Aorta (tissue), 5 donors: ENCODE results near the gene GAK. TPM values are rescaled to one million over a fixed set of nuclear protein-coding genes. Genes with fewer than 3 reads are reported as not detected.
"Not testable (repeated sequence)": the region's sequence is repeated elsewhere in the genome, so short reads cannot be mapped to it uniquely, and the experiment has no call there.

Source experiments
- ATAC-seq: fragments of 200-7000 bp; cut with Tn5 transposase; one replicate; pipeline ENCODE4 v1.9.1; 2022; ENCODE audit warnings: moderate library complexity; ENCODE audit not compliant: low FRiP score
- DNase-seq, 2 donors: peaks; one replicate each; pipeline ENCODE4 v3.0.0-alpha.2; 2020
- H3K27ac ChIP-seq, 2 donors: one replicate each; pipeline ENCODE4 v1.5.1; 2013; ENCODE audit warnings: low read length in 2 of 2, mild to moderate bottlenecking in 2 of 2, moderate library complexity in 2 of 2, control low read depth in 1 of 2, inconsistent platforms in 1 of 2, low read depth in 1 of 2
- H3K27me3 ChIP-seq, 2 donors: one replicate each; pipeline ENCODE4 v1.6.1; 2013; ENCODE audit warnings: control low read depth in 1 of 2, low read length in 1 of 2, mild to moderate bottlenecking in 1 of 2, moderate library complexity in 1 of 2; ENCODE audit not compliant: insufficient read depth in 2 of 2, control insufficient read depth in 1 of 2
- H3K36me3 ChIP-seq, 2 donors: one replicate each; pipeline ENCODE4 v1.6.1; 2013; ENCODE audit warnings: control low read depth in 1 of 2, low read length in 1 of 2, mild to moderate bottlenecking in 1 of 2; ENCODE audit not compliant: insufficient read depth in 2 of 2, control insufficient read depth in 1 of 2
- H3K4me1 ChIP-seq, 2 donors: one replicate each; pipeline ENCODE4 v1.6.1; 2013; ENCODE audit warnings: low read length in 2 of 2, control low read depth in 1 of 2, mild to moderate bottlenecking in 1 of 2, moderate library complexity in 1 of 2; ENCODE audit not compliant: insufficient read depth in 2 of 2, control insufficient read depth in 1 of 2
- H3K4me3 ChIP-seq, 2 donors: one replicate each; pipeline ENCODE4 v1.5.1; 2013; ENCODE audit warnings: low read length in 2 of 2, control low read depth in 1 of 2, mild to moderate bottlenecking in 1 of 2
- H3K9me3 ChIP-seq: one replicate; pipeline ENCODE4 v1.6.1; 2013; ENCODE audit warnings: mild to moderate bottlenecking, low read length; ENCODE audit not compliant: control insufficient read depth
- WGBS, 2 donors: extraction: QIAGEN DNeasy Blood & Tissue Kit; methylation state at CpG; one replicate each; pipeline ENCODE4 v1.1.7; 2013; 5-methylcytosine and 5-hydroxymethylcytosine counted together
- intact Hi-C, 2 donors: fragments of 100-400 bp; cut with DNase I; formaldehyde crosslinking; loops; one replicate each; pipeline versions ENCODE4 v1.14.2 to v1.15.0; 2022
- polyA plus RNA-seq, 2 donors: library from polyadenylated mRNA; stranded (reverse); fragments of 200-250 nt; gene quantifications; one replicate each; pipeline ENCODE4 v1.2.3, GENCODE V29; 2013
- total RNA-seq, 2 donors: library from RNA; stranded (reverse); fragmentation: NEBNext Ultra II Directional; extraction: Animal tissue kit (Norgen Biotek cat#: 25700); gene quantifications; one replicate each; pipeline ENCODE4 v1.2.1, GENCODE V29; 2021
- donor health status: healthy with polysubstance abuse.
- donor health status: Bipolar disorder and iron deficiency.
- donor health status: DM: no; HTN: no; CAD: no.
- donor health status: DM: no; HTN: no; CAD: no.
- donor health status: DM: yes; HTN: yes; CAD: no.

Gene GAK
- total and polyA plus RNA-seq, 4 donors: 52.0 to 300 (median 94.4) TPM

GRCh38 chr4:815464-816146 lies 116.5 kb downstream of the GAK start:
- H3K27ac ChIP-seq: no peak overlapping the region
- H3K9me3 ChIP-seq: peaks cover 3% of the 10 kb centered on the region
- H3K4me3 ChIP-seq: no peak overlapping the region
- 16 to 29% methylated on average over 11 of the region's 11 CpGs for WGBS, 2 donors
- no peaks in the 10 kb centered on the region for H3K36me3 ChIP-seq
- DNase-seq: peak in 1 of 2 donors; percentile 35
- ATAC-seq: no peak
- intact Hi-C loops: no loop called here
- H3K4me1 ChIP-seq: no peaks in the 10 kb centered on the region
- no peaks in the 10 kb centered on the region for H3K27me3 ChIP-seq

GRCh38 chr4:814312-814850 lies 117.7 kb downstream of the GAK start:
- DNase-seq: peak in 1 of 2 donors; percentile 54
- intact Hi-C loops: no loop called here
- Histone ChIP-seq H3K27me3 (no peaks in the 10 kb centered on the region), H3K4me1 (no peaks in the 10 kb centered on the region), H3K36me3 (no peaks in the 10 kb centered on the region), H3K27ac (no peak overlapping the region), H3K9me3 (peaks cover 1% of the 10 kb centered on the region), H3K4me3 (no peak overlapping the region)
- WGBS, 2 donors: 79 to 87% methylated on average over 14 of the region's 14 CpGs
- no peak for ATAC-seq

DNA sequence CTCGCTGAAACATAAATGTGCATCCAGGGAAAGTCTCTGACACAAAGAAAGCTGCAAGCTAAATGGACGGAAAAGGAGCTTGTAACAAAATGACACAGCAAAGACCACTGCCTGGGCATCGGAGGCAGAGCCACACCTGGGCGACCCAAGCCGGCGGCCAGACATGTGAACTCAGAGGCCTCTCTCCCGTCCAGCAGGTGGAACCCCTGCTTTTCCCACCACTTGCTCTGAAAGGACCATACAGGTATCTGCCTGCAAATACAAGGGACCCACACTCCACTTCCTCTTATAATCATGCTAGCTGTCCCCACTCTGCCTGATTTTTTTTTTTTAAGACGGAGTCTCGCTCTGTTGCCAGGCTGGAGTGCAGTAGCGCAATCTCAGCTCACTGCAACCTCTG lies 118.2 kb downstream of the GAK start:
- 56 to 59% methylated on average over 10 of the region's 10 CpGs for WGBS, 2 donors
- ATAC-seq (no peak), DNase-seq (peak in 1 of 2 donors; percentile 1)

DNA sequence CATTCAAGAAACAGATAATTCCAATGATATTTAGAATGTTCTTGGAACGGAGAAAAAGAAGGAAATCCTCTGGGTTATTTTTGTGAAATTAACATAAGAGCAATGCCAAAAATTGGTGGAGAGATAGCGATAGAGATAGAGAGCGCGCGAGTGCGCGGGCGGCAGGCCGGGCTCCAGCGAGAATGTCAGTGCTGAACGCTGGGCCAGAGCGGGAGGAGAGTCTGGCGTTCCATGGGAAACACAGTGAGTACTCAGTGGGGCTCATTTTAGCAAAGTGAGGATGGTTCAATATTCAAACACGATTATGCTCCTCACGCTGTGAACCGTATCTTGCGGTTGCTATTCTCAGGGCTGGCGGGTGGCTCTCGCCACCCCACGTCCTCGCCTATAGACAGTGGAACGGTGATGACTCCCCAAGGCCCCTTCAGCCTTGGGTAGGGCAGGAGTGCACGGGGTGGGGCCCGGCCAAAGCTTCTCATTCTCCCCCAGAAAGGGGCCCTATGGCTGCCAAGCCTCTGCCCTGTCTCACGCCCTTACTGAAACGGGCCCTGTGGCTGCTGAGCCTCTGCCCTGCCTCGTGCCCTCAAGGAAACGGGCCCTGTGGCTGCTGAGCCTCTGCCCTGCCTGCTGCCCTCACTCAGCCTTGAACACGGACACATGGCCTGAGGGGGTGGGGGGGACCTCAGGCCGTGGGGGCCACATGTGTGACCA lies 123.1 kb downstream of the GAK start:
- Histone ChIP-seq H3K9me3 (peaks cover 4% of the 10 kb centered on the region), H3K4me1 (no peaks in the 10 kb centered on the region), H3K4me3 (no peak overlapping the region), H3K36me3 (no peaks in the 10 kb centered on the region), H3K27ac (no peak overlapping the region), H3K27me3 (no peaks in the 10 kb centered on the region)
- ATAC-seq (peak; percentile 33), DNase-seq (peak in 1 of 2 donors; percentile 57)
- WGBS, 2 donors: 79 to 80% methylated on average over 30 of the region's 30 CpGs
- intact Hi-C loops: no loop called here

More for the DNA sequence above, 118.2 kb downstream of the GAK start:
- Histone ChIP-seq H3K36me3 (no peaks in the 10 kb centered on the region), H3K9me3 (peaks cover 1% of the 10 kb centered on the region), H3K4me3 (no peak overlapping the region), H3K4me1 (no peaks in the 10 kb centered on the region), H3K27ac (no peak overlapping the region), H3K27me3 (no peaks in the 10 kb centered on the region)
- intact Hi-C loops: no loop called here

DNA sequence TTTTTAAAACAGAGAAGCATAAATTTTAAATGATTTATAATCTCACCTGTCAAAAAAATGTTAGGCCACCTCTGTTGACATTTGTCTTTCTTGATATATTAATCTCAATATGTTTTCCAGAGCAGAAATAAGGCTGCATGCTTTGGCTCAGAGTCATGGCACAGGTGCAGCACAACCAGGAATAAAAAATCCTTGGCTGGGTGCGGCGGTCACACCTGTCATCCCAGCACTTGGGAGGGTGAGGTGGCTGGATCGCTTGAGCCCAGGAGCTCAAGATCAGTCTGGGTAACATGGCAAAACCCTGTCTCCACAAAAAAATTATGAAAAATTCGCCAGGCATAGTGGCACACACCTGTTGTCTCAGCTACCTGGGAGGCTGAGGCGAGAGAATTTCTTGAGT lies 124.3 kb downstream of the GAK start:
- no peak overlapping the region for H3K27ac ChIP-seq
- intact Hi-C loops: no loop called here
- H3K9me3 ChIP-seq: peaks cover 4% of the 10 kb centered on the region
- no peak overlapping the region for H3K4me3 ChIP-seq
- no peaks in the 10 kb centered on the region for H3K27me3 ChIP-seq
- DNase-seq (peak in 1 of 2 donors; percentile 39), ATAC-seq (no peak)
- no peaks in the 10 kb centered on the region for H3K4me1 ChIP-seq
- 81 to 83% methylated on average over 5 of the region's 5 CpGs for WGBS, 2 donors
- no peaks in the 10 kb centered on the region for H3K36me3 ChIP-seq

GRCh38 chr4:806979-807378 lies 125.1 kb downstream of the GAK start:
- H3K36me3 ChIP-seq, H3K27me3 ChIP-seq, H3K27ac ChIP-seq, DNase-seq, H3K9me3 ChIP-seq, ATAC-seq, H3K4me3 ChIP-seq, H3K4me1 ChIP-seq, intact Hi-C loops: not testable (repeated sequence)
- 73 to 80% methylated on average over 4 of the region's 4 CpGs for WGBS, 2 donors

DNA sequence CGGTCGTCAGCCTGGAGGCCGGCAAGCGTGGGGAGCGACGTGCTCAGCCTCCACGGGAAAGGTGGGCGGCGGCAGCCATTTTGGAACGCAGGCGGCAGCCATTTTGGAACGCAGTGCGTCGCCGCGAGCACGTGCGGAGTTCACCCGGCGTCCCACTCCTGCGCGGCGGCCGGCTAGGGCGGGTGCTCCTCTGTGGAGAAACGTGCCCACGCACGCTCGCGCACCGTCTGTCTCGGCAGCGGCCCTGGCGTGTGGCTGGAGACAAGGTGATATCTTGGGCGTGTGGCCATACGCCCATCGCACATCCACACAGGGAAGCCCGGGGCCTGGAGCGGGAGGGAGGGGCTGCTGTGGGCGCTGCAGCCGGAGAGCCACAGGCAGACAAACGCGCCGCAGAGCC lies 127.3 kb downstream of the GAK start:
- DNase-seq (peak in 1 of 2 donors; percentile 75), ATAC-seq (no peak)
- Histone ChIP-seq H3K4me1 (no peaks in the 10 kb centered on the region), H3K27ac (no peak overlapping the region), H3K27me3 (no peaks in the 10 kb centered on the region), H3K4me3 (no peak overlapping the region), H3K9me3 (peaks cover 6% of the 10 kb centered on the region), H3K36me3 (no peaks in the 10 kb centered on the region)
- 70 to 82% methylated on average over 44 of the region's 44 CpGs for WGBS, 2 donors
- intact Hi-C loops: no loop called here

- DNase-seq (peak in 1 of 2 donors; percentile 24), ATAC-seq (no peak)
- Histone ChIP-seq H3K9me3 (peaks cover 6% of the 10 kb centered on the region), H3K36me3 (no peaks in the 10 kb centered on the region), H3K27ac (no peak overlapping the region), H3K4me1 (no peaks in the 10 kb centered on the region), H3K27me3 (no peaks in the 10 kb centered on the region), H3K4me3 (no peak overlapping the region)
- intact Hi-C loops: no loop called here
- WGBS, 2 donors: 93% methylated on average over 13 of the region's 13 CpGs
Measured at GRCh38 chr4:803884-804283, 128.2 kb downstream of the GAK start.
